Stimulated activated CD4-positive, alpha-beta T cell treated with anti-CD3 and anti-CD28 coated beads, Interleukin-1b, Interleukin-23, amount 100 ng/mL, for 48 hours (primary cell): ENCODE data around the gene COLEC11.

Experiments used
- DNase-seq: peaks from one replicate; pipeline ENCODE4 v3.0.0-alpha.2; 2020

Gene COLEC11

DNA sequence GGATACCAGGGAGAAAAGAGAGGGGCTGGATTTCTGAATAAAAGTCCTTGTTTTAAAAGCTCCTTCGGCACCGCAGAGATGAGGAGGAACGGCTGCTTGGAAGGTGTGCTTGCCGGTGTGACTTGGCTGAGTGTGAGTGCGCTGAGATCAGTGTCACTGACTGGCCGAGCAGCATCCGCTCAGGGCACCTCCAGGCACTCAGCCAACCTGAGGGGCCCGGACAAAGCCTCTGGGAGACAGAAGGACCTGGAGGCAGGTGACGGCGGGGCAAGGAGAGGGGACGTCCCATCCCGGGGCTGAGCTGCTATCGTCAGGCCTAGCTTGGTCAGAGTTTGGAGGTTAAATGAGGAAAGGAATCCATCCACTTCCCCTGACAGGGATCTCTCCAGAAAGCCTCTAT lies 46.3 kb downstream of the COLEC11 start:
- DNase-seq, result no peak

DNA sequence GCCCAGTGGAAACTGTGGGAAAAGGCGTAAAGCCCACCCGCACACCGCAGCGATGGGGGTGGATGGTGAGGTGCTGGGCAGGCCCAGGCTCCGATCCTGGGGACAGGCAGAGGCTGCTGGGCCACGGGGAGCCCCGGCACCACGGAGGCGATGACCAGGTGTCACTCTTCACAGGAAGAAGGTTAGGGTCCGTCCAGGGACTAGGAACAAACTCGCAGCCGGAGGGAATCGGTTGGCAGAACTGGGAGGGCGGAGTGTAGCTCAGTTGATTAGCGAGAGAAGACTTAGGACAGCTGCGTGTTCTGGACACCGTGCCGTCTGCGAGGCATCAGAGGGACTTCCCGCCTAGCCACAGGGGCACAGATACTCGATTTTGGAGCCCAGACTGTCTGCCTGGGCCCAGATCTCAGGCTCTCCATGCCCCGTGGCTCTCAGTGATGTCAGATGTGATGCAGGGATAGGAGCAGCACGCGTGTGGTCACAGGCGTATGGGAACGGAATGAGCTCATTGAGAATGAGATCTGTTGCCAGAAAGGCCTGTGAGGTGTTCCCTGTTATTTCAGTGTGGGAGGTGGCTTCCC lies 47.0 kb downstream of the COLEC11 start:
- DNase-seq, result no peak

DNA sequence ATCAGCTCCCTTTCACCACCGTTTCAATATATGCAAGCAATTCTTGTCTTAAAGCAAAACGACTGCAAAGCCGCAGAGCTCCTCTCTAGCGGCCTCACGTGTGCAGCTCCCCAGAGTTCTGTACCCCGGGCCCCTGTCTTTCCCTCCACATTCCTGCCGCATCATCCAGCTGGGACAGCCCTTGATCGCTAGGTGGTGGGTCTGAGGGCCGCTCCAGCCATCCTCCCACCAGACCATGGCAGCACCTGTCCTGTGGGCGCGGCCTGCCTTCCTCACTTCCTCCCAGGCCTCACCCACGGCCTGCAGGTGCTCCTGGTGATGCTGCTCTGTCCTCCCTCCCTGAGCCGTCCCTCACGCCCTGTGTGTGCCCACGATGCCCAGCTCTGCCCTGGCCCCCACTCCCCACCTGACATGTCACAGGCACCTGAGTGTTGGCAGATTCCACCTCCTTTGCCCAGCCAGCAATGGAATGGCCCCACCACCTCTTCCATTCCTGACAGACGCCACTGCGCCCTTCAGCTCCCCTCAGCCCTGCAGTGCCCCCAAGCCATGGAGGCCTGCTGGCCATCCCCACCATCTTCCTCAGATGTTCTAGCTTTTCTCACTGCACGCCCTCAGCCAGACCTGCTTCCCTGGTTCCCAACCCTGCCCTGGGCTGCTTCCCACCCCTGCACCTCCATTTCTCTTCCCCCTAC lies 47.8 kb downstream of the COLEC11 start:
- DNase-seq, result no peak

DNA sequence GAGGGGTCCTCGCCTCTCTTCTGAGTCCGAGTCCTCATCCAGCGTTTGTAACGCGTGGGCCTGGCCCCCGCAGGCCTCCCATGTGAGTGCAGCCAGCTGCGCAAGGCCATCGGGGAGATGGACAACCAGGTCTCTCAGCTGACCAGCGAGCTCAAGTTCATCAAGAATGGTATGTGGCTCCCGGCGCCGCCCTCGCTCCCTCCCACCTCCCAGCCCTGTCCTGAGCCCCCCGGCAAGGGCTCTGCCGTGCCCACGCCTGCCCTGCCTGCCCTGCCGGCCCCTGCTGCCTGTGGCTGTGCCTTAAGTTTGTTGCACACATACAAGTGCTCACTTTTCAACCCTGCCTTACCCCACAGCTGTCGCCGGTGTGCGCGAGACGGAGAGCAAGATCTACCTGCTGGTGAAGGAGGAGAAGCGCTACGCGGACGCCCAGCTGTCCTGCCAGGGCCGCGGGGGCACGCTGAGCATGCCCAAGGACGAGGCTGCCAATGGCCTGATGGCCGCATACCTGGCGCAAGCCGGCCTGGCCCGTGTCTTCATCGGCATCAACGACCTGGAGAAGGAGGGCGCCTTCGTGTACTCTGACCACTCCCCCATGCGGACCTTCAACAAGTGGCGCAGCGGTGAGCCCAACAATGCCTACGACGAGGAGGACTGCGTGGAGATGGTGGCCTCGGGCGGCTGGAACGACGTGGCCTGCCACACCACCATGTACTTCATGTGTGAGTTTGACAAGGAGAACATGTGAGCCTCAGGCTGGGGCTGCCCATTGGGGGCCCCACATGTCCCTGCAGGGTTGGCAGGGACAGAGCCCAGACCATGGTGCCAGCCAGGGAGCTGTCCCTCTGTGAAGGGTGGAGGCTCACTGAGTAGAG lies 48.7 kb downstream of the COLEC11 start:
- no peak for DNase-seq

DNA sequence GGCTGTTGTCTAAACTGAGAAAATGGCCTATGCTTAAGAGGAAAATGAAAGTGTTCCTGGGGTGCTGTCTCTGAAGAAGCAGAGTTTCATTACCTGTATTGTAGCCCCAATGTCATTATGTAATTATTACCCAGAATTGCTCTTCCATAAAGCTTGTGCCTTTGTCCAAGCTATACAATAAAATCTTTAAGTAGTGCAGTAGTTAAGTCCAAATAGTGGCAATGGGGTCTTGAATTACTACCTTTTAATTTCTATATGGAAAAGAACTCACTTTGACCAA lies 49.3 kb downstream of the COLEC11 start:
- no peak for DNase-seq

DNA sequence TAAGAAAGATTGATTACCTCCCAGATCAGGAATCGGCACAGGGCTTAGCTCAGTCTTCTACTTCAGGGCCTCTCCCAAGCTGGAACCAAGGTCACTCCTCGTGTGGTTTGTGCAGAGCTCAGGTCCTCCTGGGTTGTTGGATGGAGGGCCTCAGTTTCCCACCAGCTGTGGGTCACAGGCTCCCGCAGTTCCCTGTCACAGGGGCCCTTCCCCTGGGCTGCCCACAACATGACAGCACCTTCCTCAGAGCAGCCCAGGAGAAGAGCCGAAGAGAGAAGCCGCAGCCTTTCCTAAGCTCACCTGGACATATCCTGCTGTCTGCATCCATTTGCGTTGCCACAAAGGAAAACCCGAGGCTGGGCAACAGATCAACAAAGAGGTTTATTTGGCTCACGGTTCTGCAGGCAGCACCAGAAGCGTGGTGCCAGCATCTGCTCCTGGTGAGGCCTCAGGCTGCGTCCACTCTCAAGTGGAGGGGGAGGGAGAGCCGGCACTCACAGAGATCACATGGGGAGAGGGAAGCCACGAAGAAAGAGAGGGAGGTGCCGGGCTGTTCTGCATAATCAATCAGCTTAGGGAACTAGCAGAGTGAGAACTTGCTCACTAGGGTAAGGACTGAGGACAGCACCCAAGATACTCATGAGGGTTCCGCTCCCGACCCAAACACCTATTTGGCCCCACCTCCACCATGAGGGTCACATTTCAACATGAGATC lies 50.1 kb downstream of the COLEC11 start:
- DNase-seq, result no peak

DNA sequence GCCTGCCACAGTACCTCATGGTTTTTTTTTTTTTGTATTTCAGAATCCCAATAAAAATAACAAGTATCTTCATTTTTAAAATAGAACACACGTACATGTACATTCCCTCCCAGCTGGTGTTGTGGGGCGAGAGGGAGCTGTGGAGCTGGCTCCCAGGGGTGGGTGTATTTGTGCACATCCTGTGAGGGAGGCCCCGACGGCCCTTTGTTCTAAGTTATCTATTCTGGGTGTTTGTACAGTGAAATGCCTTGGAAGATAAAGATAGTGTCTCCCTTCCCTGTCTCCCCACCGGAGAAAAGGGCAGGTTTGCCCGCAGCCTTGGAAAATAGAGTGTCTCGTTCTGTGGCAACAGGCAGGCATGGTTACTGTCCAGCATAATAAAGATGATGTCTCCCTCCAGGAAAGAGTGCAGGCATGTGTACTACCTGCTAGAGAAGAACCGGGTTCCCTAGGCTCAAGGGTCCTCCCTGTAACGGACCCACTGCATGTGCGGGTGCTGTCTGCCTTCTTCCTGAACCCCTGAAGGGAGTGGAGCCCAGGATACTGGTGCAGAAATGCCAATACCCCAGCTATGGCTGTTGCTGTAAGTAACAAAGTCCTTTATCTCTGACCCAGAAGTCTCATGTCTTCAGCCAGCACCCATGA lies 51.0 kb downstream of the COLEC11 start:
- DNase-seq, result no peak

DNA sequence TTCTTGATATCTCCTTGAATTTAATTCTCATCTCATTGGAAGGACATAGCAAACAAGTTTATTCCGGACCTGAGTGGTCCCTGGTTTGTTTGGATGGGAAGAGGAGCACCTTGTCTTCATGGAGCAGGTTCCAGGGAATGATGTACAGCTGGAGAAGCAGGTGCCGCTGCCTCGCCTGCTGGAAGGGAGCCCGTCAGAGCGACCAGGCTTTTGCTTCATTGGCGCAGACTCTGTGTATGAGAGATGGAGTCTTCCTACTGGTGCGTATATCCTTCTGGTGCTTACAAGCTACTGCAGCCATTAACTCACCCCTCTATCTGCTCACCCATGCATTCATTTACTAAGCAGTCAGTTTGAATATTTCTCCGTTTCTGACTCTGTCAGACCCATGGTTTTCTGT lies 51.5 kb downstream of the COLEC11 start:
- no peak for DNase-seq

DNA sequence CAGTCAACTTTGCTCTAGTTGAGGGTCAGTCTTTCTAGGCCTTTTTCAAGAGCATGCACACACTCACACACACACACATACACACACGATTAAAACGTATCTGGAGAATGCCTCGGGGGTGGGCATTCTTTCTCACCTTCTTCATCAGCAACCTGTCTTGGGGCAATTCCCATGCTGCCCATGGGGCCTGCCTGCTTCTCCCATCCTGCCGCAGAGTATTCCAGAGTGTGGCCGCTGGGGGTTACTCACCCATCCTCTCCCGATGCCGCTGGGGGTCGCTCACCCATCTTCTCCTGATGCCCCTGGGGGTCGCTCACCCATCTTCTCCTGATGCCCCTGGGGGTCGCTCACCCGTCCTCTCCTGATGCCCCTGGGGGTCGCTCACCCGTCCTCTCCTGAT lies 52.3 kb downstream of the COLEC11 start:
- DNase-seq, result no peak

DNA sequence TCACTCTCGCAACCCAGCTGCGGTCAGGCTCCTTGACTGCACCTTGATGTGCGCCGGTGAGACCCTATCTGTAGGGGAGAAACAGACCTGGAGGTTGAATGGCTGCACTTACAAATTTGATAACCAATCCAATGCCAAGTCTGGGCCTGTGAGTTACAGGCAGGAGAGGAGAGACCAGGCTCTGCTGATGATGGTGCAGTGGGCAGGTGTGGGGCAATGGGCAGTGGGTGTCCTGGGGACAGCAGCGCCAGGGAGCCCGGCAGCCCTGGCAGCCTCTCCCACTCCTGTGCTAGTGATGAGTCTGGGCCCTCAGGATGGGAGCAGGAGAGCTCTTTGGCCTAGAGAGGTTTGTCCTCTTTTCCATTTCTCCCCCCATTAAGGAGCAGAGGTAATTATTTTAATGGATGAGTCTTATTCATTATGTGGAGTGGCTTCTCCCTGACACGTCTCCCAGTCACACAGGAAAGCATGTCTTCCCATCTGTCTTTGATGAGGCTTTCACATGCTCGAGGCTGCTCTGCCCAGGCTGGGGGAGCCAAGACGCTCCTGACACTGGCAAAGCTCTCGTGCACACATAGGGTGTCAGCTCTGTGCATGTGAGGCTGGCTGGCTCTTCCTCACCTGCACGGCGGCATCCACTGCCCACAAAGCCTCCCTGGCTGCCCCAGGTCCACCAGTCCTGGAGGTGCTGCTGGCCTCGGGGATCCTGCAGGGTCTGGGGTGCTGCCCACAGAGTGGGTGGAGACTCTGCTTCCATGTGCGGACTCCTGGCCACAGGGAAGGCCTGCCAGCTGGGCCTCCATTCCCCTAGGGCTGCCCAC lies 53.1 kb downstream of the COLEC11 start:
- no peak for DNase-seq

DNA sequence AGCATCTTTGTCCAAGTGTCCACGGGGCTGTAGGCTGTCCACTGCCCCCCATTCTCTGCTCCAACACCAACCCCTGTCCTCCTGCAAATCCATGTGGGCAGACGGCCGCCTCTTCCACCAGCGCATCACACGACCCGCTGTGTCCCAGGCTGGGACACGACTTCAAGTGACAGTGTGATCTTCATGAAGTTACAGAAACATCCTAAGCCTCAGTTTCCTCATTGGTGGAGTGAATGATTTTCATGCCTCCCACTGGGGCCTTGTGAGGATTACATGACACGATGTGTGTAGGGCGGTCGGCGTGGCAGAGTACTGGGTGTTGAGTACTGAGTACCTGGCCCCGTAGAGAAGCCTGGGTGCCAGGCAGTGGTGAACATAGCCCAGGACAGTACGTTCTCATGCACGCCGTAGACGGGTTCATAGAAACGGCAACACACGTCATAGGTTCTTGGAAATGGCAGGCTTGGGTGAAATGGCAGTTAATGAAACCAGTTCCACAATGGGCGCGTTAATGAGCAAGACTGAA lies 53.8 kb downstream of the COLEC11 start:
- no peak for DNase-seq

DNA sequence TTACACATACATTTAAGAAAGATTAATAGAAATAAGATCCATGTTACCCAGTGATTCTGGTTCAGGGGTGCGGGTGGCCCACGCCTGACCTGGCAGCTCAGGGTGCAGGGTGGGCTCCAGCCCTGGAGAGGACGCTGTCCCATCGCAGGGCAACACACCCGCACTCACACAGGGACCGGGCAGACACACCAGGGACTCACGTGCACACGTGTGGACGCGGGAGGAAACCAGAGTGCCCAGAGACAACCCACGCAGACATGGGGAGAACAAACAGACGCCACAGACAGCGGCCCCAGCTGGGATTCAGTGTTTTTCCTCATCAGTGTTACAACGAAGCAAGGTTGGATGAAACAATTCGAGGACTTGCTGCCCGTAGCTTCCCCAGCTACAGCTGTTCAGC lies 54.7 kb downstream of the COLEC11 start:
- no peak for DNase-seq

DNA sequence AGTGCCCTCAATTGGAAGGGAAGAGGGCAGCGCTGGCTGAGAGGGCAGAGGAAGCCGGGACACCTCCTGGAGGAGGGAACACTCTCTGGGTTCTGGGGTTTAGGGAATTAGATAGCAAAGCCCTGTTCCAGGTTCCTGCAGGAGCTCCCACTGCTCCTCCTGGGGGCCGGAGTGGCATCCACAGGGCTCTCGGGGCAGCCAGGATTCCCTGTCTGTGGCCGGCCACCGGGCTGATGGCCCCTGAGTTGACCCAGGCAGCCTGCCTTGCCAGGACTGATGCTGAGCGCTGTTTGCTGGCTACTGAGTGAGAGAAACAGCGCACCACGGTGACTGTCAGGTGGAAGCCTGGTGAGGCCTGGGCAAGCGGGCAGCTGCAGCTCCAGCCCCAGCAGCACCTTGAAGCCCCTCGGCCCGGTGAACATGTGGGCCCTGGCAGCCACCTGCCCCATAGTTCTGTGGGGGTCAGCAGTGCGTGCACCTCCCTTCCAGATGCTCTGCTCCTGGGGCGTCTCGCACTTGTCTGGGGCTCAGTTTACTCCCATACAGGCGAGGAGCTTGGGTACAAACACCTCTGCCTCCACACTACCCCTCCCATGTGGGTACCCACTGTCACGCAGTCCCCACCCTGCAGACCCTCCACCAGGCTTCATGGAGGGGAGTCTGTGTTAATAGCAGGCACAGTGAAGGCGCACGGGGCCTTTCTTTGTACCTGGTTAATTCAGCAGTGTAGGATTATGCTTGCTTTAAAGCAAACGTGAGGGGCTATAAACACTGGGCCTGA lies 55.4 kb downstream of the COLEC11 start:
- no peak for DNase-seq

DNA sequence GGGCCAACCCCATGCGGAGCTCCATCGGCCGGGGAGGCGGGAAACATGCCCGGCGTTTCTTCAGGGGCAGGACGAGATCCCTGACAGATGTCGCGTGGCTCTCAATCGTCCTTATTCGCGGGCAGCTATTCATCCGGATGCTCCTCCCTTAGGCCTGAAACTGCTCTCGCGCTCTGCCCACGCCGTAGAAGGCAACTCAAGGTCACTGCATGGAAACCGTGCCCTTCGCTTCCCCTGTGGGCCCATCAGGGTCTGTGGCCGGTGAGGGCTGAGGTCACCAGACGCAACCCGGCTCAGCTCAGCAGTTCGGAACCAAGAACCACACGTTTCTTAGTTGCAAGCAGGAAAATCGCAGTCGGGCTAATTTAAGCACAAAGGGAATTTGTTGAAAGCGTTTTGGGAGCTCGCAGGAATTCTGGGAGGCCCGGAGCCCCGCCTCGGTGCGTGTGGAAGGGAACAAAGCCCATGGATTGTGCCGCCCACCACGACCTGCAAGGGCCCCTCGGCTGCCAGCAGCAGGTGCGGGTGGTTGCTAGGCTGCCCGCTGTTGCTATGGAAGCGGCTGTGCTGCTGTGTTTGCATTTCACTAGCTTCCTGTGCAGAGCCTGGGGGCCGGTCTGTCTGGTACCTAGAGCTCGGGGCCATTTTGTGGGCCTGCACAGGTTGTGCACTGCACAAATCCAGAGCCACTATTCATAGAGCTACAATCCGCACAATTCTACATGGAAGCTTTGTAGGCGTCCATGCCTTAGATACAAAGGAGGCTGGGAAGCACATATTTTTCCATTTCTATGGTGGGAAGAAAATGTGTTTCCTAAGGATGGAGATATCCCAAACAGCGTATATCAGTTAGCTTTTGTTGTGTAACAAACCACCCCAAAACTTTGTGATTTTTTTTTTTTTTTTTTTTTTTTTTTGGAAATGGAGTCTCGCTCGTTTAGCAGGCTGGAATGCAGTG lies 57.1 kb downstream of the COLEC11 start:
- peak; percentile 74 for DNase-seq

DNA sequence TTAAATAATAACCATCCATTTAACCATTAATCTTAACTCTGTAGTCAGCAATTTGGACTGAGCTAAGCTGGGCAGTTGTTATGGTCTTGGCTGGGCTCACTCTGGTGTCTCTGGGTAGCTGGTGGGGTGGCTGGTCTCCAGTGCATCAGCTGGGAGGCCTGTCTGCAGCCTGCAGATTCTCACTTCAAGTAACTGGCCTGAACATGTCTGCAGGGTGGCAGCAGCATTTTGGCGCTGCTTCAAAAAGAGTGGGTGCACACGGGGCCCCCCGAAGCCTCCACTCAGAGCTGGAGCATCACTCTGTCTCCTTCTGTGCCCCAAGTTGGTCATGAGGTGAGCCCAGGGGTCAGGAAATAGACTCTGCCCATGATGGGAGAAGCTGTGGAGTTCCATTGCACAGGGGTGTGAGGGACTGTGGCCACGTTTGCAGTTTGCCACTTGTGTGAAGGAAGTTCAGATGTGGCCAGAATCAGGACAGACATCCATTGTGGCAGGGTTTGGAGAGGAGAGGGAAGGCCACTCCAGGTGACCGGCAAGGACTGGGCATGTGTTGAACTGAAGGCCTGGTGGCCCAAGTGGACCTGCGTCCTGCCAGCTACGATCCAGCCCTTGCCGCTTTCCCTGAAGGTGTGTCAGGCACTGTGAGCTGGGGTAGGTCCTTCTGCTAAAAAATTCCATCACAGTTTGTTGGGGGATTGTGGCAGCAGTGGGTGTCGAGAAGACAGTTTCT lies 58.1 kb downstream of the COLEC11 start:
- no peak for DNase-seq

DNA sequence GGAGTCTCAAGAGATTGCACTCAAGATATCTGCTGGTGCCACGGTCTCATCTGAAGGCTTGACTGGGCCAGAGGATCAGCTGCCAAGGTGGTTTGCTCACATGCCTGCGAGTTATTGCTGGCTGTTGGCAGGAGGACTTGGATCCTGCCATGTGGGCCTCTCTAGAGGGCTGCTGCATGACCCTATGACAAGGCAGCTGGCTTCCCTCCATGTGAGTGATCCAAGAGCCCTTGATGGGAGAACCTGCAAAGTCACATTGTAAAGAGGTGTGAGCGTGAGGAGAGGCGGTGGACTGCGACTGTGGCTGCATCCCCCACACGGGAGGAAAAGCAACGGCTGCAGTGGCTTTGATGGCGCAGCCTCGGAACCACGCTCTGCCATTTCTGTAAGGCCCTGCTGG lies 59.1 kb downstream of the COLEC11 start:
- DNase-seq, result no peak

DNA sequence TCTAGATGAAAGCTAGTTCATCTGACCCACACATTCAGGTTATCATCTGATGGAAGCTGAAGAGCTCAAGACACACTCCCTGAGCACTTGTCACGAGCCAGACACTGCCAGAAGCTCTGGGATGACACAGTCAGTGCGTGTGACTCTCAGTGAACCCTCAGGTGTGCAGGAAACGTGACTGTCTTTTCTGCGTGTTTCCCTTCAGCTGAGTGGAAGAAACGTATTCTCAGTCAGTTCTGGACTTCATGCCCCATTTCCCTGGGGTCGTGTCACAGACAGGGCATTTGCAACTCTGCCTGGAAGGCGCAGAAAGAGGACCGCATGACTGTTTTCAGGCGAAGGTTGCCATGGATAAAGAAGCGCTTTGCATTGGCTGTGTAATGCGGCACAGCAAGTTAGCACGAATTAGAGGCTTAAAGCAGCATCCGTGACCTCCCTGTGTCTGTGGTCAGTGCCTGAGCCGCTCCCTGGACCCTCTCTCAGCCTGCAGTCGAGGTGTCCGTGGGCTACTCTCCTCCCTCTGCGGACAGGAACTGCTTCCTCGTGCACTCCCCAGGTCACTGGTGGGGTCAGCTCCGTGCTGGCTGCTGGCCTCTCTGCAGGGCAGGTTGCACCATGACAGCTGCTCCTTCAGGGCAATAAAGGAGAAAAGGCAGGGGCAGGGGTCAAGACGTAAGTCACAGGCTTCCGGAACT lies 59.8 kb downstream of the COLEC11 start:
- DNase-seq, result no peak
